ENCODE data around the gene IFIT1.
"Not testable (repeated sequence)": the region's sequence is repeated elsewhere in the genome, so short reads cannot be mapped to it uniquely, and the experiment has no call there.

The IFIT1 gene

GRCh38 chr10:89404104-89405047, 12.0 kb downstream of the IFIT1 start:
- no peak for DNase-seq

- DNase-seq, result not testable (repeated sequence)
Observed at GRCh38 chr10:89406178-89406577, 13.8 kb downstream of the IFIT1 start.

GRCh38 chr10:89407792-89408191, 15.4 kb downstream of the IFIT1 start:
- not testable (repeated sequence) for DNase-seq

- DNase-seq, result not testable (repeated sequence)
Observed at GRCh38 chr10:89409282-89409681, 16.9 kb downstream of the IFIT1 start.

- not testable (repeated sequence) for DNase-seq
Observed at GRCh38 chr10:89410551-89410950, 18.1 kb downstream of the IFIT1 start.

GRCh38 chr10:89411135-89411534, 18.7 kb downstream of the IFIT1 start:
- not testable (repeated sequence) for DNase-seq

GRCh38 chr10:89412276-89412675, 19.9 kb downstream of the IFIT1 start:
- not testable (repeated sequence) for DNase-seq

GRCh38 chr10:89413398-89413912, 21.0 kb downstream of the IFIT1 start:
- DNase-seq, result no peak

GRCh38 chr10:89414146-89414878, 21.9 kb downstream of the IFIT1 start, which contains the start of gene IFIT5:
Gene IFIT5, plus strand, starts transcription at chr10:89414568. Its CDS starts 231 bp downstream, at chr10:89414799.
- DNase-seq, result peak; percentile 63

GRCh38 chr10:89414879-89415821, 22.7 kb downstream of the IFIT1 start:
- peak; percentile 39 for DNase-seq

GRCh38 chr10:89416465-89416864, 24.0 kb downstream of the IFIT1 start:
- no peak for DNase-seq

GRCh38 chr10:89419548-89419947, 27.1 kb downstream of the IFIT1 start:
- DNase-seq, result no peak

GRCh38 chr10:89421018-89421476, 28.6 kb downstream of the IFIT1 start:
- DNase-seq, result no peak

- DNase-seq, result no peak
Observed at GRCh38 chr10:89425000-89425399, 32.6 kb downstream of the IFIT1 start.

- DNase-seq, result no peak
Observed at GRCh38 chr10:89426230-89426868, 33.9 kb downstream of the IFIT1 start.

GRCh38 chr10:89427629-89428028, 35.2 kb downstream of the IFIT1 start:
- no peak for DNase-seq

- DNase-seq, result no peak
Observed at GRCh38 chr10:89428877-89429276, 36.5 kb downstream of the IFIT1 start.

GRCh38 chr10:89431977-89432376, 39.6 kb downstream of the IFIT1 start:
- DNase-seq, result no peak

GRCh38 chr10:89438525-89438924, 46.1 kb downstream of the IFIT1 start:
- no peak for DNase-seq

- no peak for DNase-seq
Observed at GRCh38 chr10:89440226-89441009, 48.0 kb downstream of the IFIT1 start.

- no peak for DNase-seq
Observed at GRCh38 chr10:89442289-89442688, 49.9 kb downstream of the IFIT1 start.
